Stimulated activated CD8-positive, alpha-beta memory T cell treated with anti-CD3 and anti-CD28 coated beads, Interleukin-7, amount 100 ng/mL, for 4 hours (primary cell): ENCODE data around the gene ANKS3.

ENCODE experiments used
- DNase-seq, 2 donors: peaks; one replicate each; pipeline ENCODE4 v3.0.0-alpha.2; 2020; ENCODE audit warnings: low read depth in 2 of 2

ANKS3 gene

GRCh38 chr16:4695473-4696171, 38.4 kb downstream of the ANKS3 start:
- DNase-seq: no peak

- no peak for DNase-seq
These were observed 39.2 kb downstream of the ANKS3 start for GRCh38 chr16:4694642-4695451.

GRCh38 chr16:4693956-4694641, 40.0 kb downstream of the ANKS3 start:
- DNase-seq: peak in 1 of 2 donors; percentile 32

- peak; percentile 88 to 98 for DNase-seq
These were observed 40.6 kb downstream of the ANKS3 start, which contains the start of gene NUDT16L1 for GRCh38 chr16:4693296-4693955. Gene NUDT16L1 (plus strand): TSS chr16:4693562. CDS start chr16:4693727, 165 bp downstream.

- no peak for DNase-seq
These were observed 41.4 kb downstream of the ANKS3 start for GRCh38 chr16:4692460-4693295.

- no peak for DNase-seq
These were observed 42.2 kb downstream of the ANKS3 start for GRCh38 chr16:4691666-4692412.

GRCh38 chr16:4690946-4691665, 43.0 kb downstream of the ANKS3 start:
- DNase-seq: no peak

- no peak for DNase-seq
These were observed 44.0 kb downstream of the ANKS3 start for GRCh38 chr16:4689864-4690704.

GRCh38 chr16:4689091-4689671, 44.9 kb downstream of the ANKS3 start:
- no peak for DNase-seq

GRCh38 chr16:4688674-4689045, 45.4 kb downstream of the ANKS3 start:
- no peak for DNase-seq

GRCh38 chr16:4687946-4688673, 46.0 kb downstream of the ANKS3 start:
- no peak for DNase-seq

GRCh38 chr16:4687416-4687815, 46.7 kb downstream of the ANKS3 start:
- no peak for DNase-seq

- DNase-seq: no peak
These were observed 47.4 kb downstream of the ANKS3 start for GRCh38 chr16:4686497-4687210.

- DNase-seq: no peak
These were observed 48.1 kb downstream of the ANKS3 start for GRCh38 chr16:4685776-4686496.

- no peak for DNase-seq
These were observed 48.8 kb downstream of the ANKS3 start for GRCh38 chr16:4685292-4685691.

GRCh38 chr16:4684763-4685162, 49.3 kb downstream of the ANKS3 start:
- DNase-seq: no peak
